Renal pelvis (tissue), 4 donors: ENCODE data around the gene FLAD1. TPM values are rescaled to one million over a fixed set of nuclear protein-coding genes. Genes with fewer than 3 reads are reported as not detected.
A peak's percentile ranks its signal among the peaks of the same experiment; 100 is the strongest.
"Not testable (repeated sequence)": the region's sequence is repeated elsewhere in the genome, so short reads cannot be mapped to it uniquely, and the experiment has no call there.

Experiments used
- DNase-seq: peaks from one replicate; pipeline ENCODE4 v3.0.0-alpha.2; 2013
- polyA plus RNA-seq, 3 donors: library from polyadenylated mRNA; unstranded; fragments of 120-200 nt; gene quantifications; one replicate each; pipeline ENCODE4 v1.2.1, GENCODE V29; 2013; ENCODE audit not compliant: insufficient read length in 3 of 3

FLAD1 gene
- polyA plus RNA-seq, 3 donors = 34.1 to 39.0 (median 38.4) TPM

- no peak for DNase-seq
Measured at GRCh38 chr1:154987326-154987725, 4.2 kb downstream of the FLAD1 start.

GRCh38 chr1:154988058-154988954, 5.2 kb downstream of the FLAD1 start:
- DNase-seq = no peak

GRCh38 chr1:154989195-154989860, 6.2 kb downstream of the FLAD1 start:
- DNase-seq = no peak

- DNase-seq = no peak
Measured at GRCh38 chr1:154990276-154990675, 7.1 kb downstream of the FLAD1 start.

- DNase-seq = no peak
Measured at GRCh38 chr1:154992721-154993571, 9.8 kb downstream of the FLAD1 start.

GRCh38 chr1:154993572-154994268, 10.6 kb downstream of the FLAD1 start, which contains the start of gene LENEP:
LENEP (plus strand) TSS chr1:154993586; CDS start chr1:154993608, 22 bp downstream.
- no peak for DNase-seq

GRCh38 chr1:154994269-154994587, 11.1 kb downstream of the FLAD1 start:
- DNase-seq = no peak

GRCh38 chr1:154994591-154994990, 11.4 kb downstream of the FLAD1 start:
- no peak for DNase-seq

GRCh38 chr1:154995301-154995983, 12.3 kb downstream of the FLAD1 start:
- DNase-seq = not testable (repeated sequence)

GRCh38 chr1:154996966-154997701, 14.0 kb downstream of the FLAD1 start:
- no peak for DNase-seq

- DNase-seq = no peak
Measured at GRCh38 chr1:154998201-154998780, 15.1 kb downstream of the FLAD1 start.

- DNase-seq = no peak
Measured at GRCh38 chr1:154998818-154999570, 15.8 kb downstream of the FLAD1 start.

GRCh38 chr1:154999571-155000410, 16.6 kb downstream of the FLAD1 start:
- no peak for DNase-seq

- no peak for DNase-seq
Measured at GRCh38 chr1:155000411-155000725, 17.2 kb downstream of the FLAD1 start.

- DNase-seq = peak; percentile 95
Measured at GRCh38 chr1:155000726-155001424, 17.7 kb downstream of the FLAD1 start.

- DNase-seq = no peak
Measured at GRCh38 chr1:155001425-155001674, 18.2 kb downstream of the FLAD1 start.

GRCh38 chr1:155001675-155002463, 18.7 kb downstream of the FLAD1 start:
- DNase-seq = peak; percentile 99
